ENCODE results near the gene ATP11A. TPM values are rescaled to one million over a fixed set of nuclear protein-coding genes. Genes with fewer than 3 reads are reported as not detected.
"Not testable (repeated sequence)": the region's sequence is repeated elsewhere in the genome, so short reads cannot be mapped to it uniquely, and the experiment has no call there.

Gene ATP11A
- total and polyA plus RNA-seq, 2 experiments from 2014 or later = 28.7 to 30.8 TPM

GRCh38 chr13:112859128-112859816 is 169.4 kb downstream of the ATP11A start:
- Histone ChIP-seq H3K4me1 (ENCODE audit: insufficient read depth) (no peaks in the 10 kb centered on the region), H3K9me2 (replicated peaks; ENCODE audit: insufficient read depth) (no peaks in the 10 kb centered on the region), H3K4me2 (no peak overlapping the region), H3K79me2 (no peaks in the 10 kb centered on the region), H3K27me3 (no peaks in the 10 kb centered on the region), H3K27ac (no peak overlapping the region), H3K4me3 (no peak overlapping the region), H2AFZ (no peak overlapping the region), H3K36me3 (replicated peaks; ENCODE audit: insufficient read depth, low read depth) (no peaks in the 10 kb centered on the region), H4K20me1 (ENCODE audit: insufficient read depth, poor library complexity, severe bottlenecking) (no peaks in the 10 kb centered on the region), H3K9me3 (ENCODE audit: low read depth) (no peaks in the 10 kb centered on the region)
- WGBS (ENCODE audit: low lambda C conversion rate, missing lambda C conversion rate) = 98% methylated on average over 22 of the region's 22 CpGs
- TF ChIP-seq EZH2 (IDR thresholded peaks at IDR 0.05; ENCODE audit: borderline replicate concordance) = no peak
- TF ChIP-seq, protein P1, sequence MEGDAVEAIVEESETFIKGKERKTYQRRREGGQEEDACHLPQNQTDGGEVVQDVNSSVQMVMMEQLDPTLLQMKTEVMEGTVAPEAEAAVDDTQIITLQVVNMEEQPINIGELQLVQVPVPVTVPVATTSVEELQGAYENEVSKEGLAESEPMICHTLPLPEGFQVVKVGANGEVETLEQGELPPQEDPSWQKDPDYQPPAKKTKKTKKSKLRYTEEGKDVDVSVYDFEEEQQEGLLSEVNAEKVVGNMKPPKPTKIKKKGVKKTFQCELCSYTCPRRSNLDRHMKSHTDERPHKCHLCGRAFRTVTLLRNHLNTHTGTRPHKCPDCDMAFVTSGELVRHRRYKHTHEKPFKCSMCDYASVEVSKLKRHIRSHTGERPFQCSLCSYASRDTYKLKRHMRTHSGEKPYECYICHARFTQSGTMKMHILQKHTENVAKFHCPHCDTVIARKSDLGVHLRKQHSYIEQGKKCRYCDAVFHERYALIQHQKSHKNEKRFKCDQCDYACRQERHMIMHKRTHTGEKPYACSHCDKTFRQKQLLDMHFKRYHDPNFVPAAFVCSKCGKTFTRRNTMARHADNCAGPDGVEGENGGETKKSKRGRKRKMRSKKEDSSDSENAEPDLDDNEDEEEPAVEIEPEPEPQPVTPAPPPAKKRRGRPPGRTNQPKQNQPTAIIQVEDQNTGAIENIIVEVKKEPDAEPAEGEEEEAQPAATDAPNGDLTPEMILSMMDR (IDR thresholded peaks at IDR 0.05; ENCODE audit: poor library complexity) = no peak
- TF ChIP-seq EZH2phosphoT487 (IDR thresholded peaks at IDR 0.05; ENCODE audit: low read depth, severe bottlenecking, unreplicated experiment) = no peak
- DNase-seq (ENCODE audit: low spot score) = no peak

GRCh38 chr13:112859817-112860190 is 170.0 kb downstream of the ATP11A start:
- Histone ChIP-seq H3K9me3 (ENCODE audit: low read depth) (no peaks in the 10 kb centered on the region), H3K36me3 (replicated peaks; ENCODE audit: insufficient read depth, low read depth) (no peaks in the 10 kb centered on the region), H3K4me3 (no peak overlapping the region), H4K20me1 (ENCODE audit: insufficient read depth, poor library complexity, severe bottlenecking) (no peaks in the 10 kb centered on the region), H2AFZ (no peak overlapping the region), H3K9me2 (replicated peaks; ENCODE audit: insufficient read depth) (no peaks in the 10 kb centered on the region), H3K27me3 (no peaks in the 10 kb centered on the region), H3K27ac (no peak overlapping the region), H3K79me2 (no peaks in the 10 kb centered on the region), H3K4me2 (no peak overlapping the region), H3K4me1 (ENCODE audit: insufficient read depth) (no peaks in the 10 kb centered on the region)
- 90% methylated on average over 7 of the region's 7 CpGs for WGBS (ENCODE audit: low lambda C conversion rate, missing lambda C conversion rate)
- TF ChIP-seq EZH2 (IDR thresholded peaks at IDR 0.05; ENCODE audit: borderline replicate concordance) = no peak
- no peak for TF ChIP-seq EZH2phosphoT487 (IDR thresholded peaks at IDR 0.05; ENCODE audit: low read depth, severe bottlenecking, unreplicated experiment)
- TF ChIP-seq, protein P1 (IDR thresholded peaks at IDR 0.05; ENCODE audit: poor library complexity) = no peak
- DNase-seq (ENCODE audit: low spot score) = no peak

GRCh38 chr13:112861876-112862615 is 172.2 kb downstream of the ATP11A start:
- Histone ChIP-seq H3K4me3 (no peak overlapping the region), H3K79me2 (no peaks in the 10 kb centered on the region), H4K20me1 (ENCODE audit: insufficient read depth, poor library complexity, severe bottlenecking) (no peaks in the 10 kb centered on the region), H3K9me3 (ENCODE audit: low read depth) (no peaks in the 10 kb centered on the region), H3K27me3 (no peaks in the 10 kb centered on the region), H3K27ac (no peak overlapping the region), H3K36me3 (replicated peaks; ENCODE audit: insufficient read depth, low read depth) (no peaks in the 10 kb centered on the region), H3K4me2 (no peak overlapping the region), H3K4me1 (ENCODE audit: insufficient read depth) (no peaks in the 10 kb centered on the region), H2AFZ (no peak overlapping the region), H3K9me2 (replicated peaks; ENCODE audit: insufficient read depth) (no peaks in the 10 kb centered on the region)
- 96% methylated on average over 32 of the region's 32 CpGs for WGBS (ENCODE audit: low lambda C conversion rate, missing lambda C conversion rate)
- no peak for TF ChIP-seq EZH2phosphoT487 (IDR thresholded peaks at IDR 0.05; ENCODE audit: low read depth, severe bottlenecking, unreplicated experiment)
- TF ChIP-seq, protein P1 (IDR thresholded peaks at IDR 0.05; ENCODE audit: poor library complexity) = no peak
- TF ChIP-seq EZH2 (IDR thresholded peaks at IDR 0.05; ENCODE audit: borderline replicate concordance) = no peak
- DNase-seq (ENCODE audit: low spot score) = no peak

DNA sequence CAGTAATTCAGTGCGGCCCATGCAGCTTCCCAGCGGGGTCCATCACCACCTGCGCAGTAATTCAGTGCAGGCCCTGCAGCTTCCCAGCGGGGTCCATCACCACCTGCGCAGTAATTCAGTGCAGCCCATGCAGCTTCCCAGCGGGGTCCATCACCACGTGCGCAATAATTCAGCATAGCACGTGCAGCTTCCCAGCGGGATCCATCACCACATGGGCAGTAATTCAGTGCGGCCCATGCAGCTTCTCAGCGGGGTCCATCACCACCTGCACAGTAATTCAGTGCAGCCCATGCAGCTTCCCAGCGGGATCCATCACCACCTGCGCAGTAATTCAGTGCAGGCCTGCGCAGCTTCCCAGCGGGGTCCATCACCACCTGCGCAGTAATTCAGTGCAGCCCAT is 173.5 kb downstream of the ATP11A start:
- over 99% methylated on average over 14 of the region's 17 CpGs for WGBS (ENCODE audit: low lambda C conversion rate, missing lambda C conversion rate)
- not testable (repeated sequence) for H2AFZ ChIP-seq; H3K4me3 ChIP-seq; H3K9me2 ChIP-seq (replicated peaks; ENCODE audit: insufficient read depth); H3K27me3 ChIP-seq; H3K27ac ChIP-seq; H4K20me1 ChIP-seq (ENCODE audit: insufficient read depth, poor library complexity, severe bottlenecking); H3K4me1 ChIP-seq (ENCODE audit: insufficient read depth); H3K9me3 ChIP-seq (ENCODE audit: low read depth); H3K4me2 ChIP-seq; H3K79me2 ChIP-seq; DNase-seq (ENCODE audit: low spot score); H3K36me3 ChIP-seq (replicated peaks; ENCODE audit: insufficient read depth, low read depth)

DNA sequence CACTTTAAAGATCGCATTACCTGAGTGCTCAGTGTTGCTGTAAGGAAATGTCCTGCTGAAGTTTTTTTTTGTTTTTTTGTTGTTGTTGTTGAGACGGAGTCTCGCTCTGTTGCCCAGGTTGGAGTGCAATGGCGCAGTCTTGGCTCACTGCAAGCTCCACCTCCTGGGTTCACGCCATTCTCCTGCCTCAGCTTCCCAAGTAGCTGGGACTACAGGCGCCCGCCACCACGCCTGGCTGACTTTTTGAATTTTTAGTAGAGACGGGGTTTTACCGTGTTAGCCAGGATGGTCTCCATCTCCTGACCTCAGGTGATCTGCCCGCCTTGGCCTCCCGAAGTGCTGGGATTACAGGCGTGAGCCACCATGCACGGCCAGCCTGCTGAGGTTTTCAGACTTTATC is 175.6 kb downstream of the ATP11A start:
- WGBS (ENCODE audit: low lambda C conversion rate, missing lambda C conversion rate) = 95% methylated on average over 13 of the region's 14 CpGs
- not testable (repeated sequence) for H3K9me3 ChIP-seq (ENCODE audit: low read depth); H3K4me2 ChIP-seq; H2AFZ ChIP-seq; H3K36me3 ChIP-seq (replicated peaks; ENCODE audit: insufficient read depth, low read depth); H3K79me2 ChIP-seq; H3K4me3 ChIP-seq; H3K27ac ChIP-seq; DNase-seq (ENCODE audit: low spot score); H4K20me1 ChIP-seq (ENCODE audit: insufficient read depth, poor library complexity, severe bottlenecking); H3K9me2 ChIP-seq (replicated peaks; ENCODE audit: insufficient read depth); H3K27me3 ChIP-seq; H3K4me1 ChIP-seq (ENCODE audit: insufficient read depth)
